Glutamatergic neuron (in vitro differentiated cells): ENCODE data around the gene CEP57. TPM values are rescaled to one million over a fixed set of nuclear protein-coding genes. Genes with fewer than 3 reads are reported as not detected.
A peak's percentile ranks its signal among the peaks of the same experiment; 100 is the strongest.

Experiments
- DNase-seq: peaks from one replicate; pipeline ENCODE4 v3.0.0; 2022
- H3K27ac Mint-ChIP-seq: one replicate; pipeline ENCODE4 v1.8.0; 2020; ENCODE audit warnings: mild to moderate bottlenecking, mixed read lengths, inconsistent platforms; ENCODE audit not compliant: unreplicated experiment
- H3K27me3 Mint-ChIP-seq: one replicate; pipeline ENCODE4 v1.8.0; 2020; ENCODE audit warnings: mild to moderate bottlenecking, moderate library complexity, mixed read lengths, inconsistent platforms; ENCODE audit not compliant: unreplicated experiment
- H3K36me3 Mint-ChIP-seq: one replicate; pipeline ENCODE4 v1.8.0; 2020; ENCODE audit warnings: mild to moderate bottlenecking, mixed read lengths, inconsistent platforms; ENCODE audit not compliant: unreplicated experiment
- H3K4me1 Mint-ChIP-seq: one replicate; pipeline ENCODE4 v1.8.0; 2020; ENCODE audit warnings: mild to moderate bottlenecking, low read depth, mixed read lengths, inconsistent platforms; ENCODE audit not compliant: unreplicated experiment
- H3K4me3 Mint-ChIP-seq: one replicate; pipeline ENCODE4 v1.8.0; 2020; ENCODE audit warnings: mild to moderate bottlenecking, mixed read lengths, inconsistent platforms; ENCODE audit not compliant: unreplicated experiment
- H3K9me3 Mint-ChIP-seq: one replicate; pipeline ENCODE4 v1.8.0; 2020; ENCODE audit warnings: mild to moderate bottlenecking, moderate library complexity, mixed read lengths, inconsistent platforms; ENCODE audit not compliant: unreplicated experiment
- CTCF ChIP-seq: fragments of 200-600 bp; sonication (generic); IDR thresholded peaks from one replicate; pipeline ENCODE4 v1.5.0; 2021; ENCODE audit not compliant: partially characterized antibody, unreplicated experiment
- long read RNA-seq: library from polyadenylated mRNA; unstranded; transcript quantifications from one replicate; pipeline ENCODE4 v2.0.0, GENCODE V29; 2020; ENCODE audit not compliant: unreplicated experiment
- total RNA-seq: library from RNA; stranded (reverse); fragmentation: NEBNext Ultra II Directional; extraction: Animal tissue kit (Norgen Biotek cat#: 25700); gene quantifications from one replicate; pipeline ENCODE4 v1.2.1, GENCODE V29; 2021; ENCODE audit not compliant: unreplicated experiment

The CEP57 gene
- 52.1 TPM for total RNA-seq
- long read RNA-seq, transcript CEP57-210 (7 exons, 2,084 nt) = major isoform, 8 of 34 reads
- long read RNA-seq, partial matches to known transcripts = 9 of 34 reads
- long read RNA-seq, other reads (novel, unspliced or antisense) = 13 of 34 reads

GRCh38 chr11:95790123-95790932, at the start of gene CEP57:
TSS of gene CEP57 (plus strand) at chr11:95790498. CDS start at chr11:95790699, 201 bp downstream.
- H3K27me3 Mint-ChIP-seq = peaks cover 2% of the 10 kb centered on the region
- no peak for TF ChIP-seq CTCF
- peaks cover 6% of the 10 kb centered on the region for H3K9me3 Mint-ChIP-seq
- peak within 1 kb of the TSS; percentile 81 for H3K27ac Mint-ChIP-seq
- no peaks in the 10 kb centered on the region for H3K36me3 Mint-ChIP-seq
- peak; percentile 93 for DNase-seq
- peak within 1 kb of the TSS; percentile 90 for H3K4me3 Mint-ChIP-seq
- H3K4me1 Mint-ChIP-seq = peaks cover 25% of the 10 kb centered on the region

- TF ChIP-seq CTCF = no peak
- Mint-ChIP-seq H3K36me3 (no peaks in the 10 kb centered on the region), H3K27ac (no peak overlapping the region), H3K9me3 (peaks cover 1% of the 10 kb centered on the region), H3K4me1 (no peaks in the 10 kb centered on the region), H3K4me3 (no peak overlapping the region), H3K27me3 (no peaks in the 10 kb centered on the region)
- DNase-seq = no peak
Observed at GRCh38 chr11:95750101-95750500, 40.2 kb upstream of the CEP57 start.

- no peak for DNase-seq
- Mint-ChIP-seq H3K4me1 (no peaks in the 10 kb centered on the region), H3K27me3 (no peaks in the 10 kb centered on the region)
Observed at GRCh38 chr11:95751515-95751914, 38.8 kb upstream of the CEP57 start.

GRCh38 chr11:95760941-95761340, 29.4 kb upstream of the CEP57 start:
- H3K9me3 Mint-ChIP-seq = no peaks in the 10 kb centered on the region
- peaks cover 12% of the 10 kb centered on the region for H3K4me1 Mint-ChIP-seq
- peak overlapping the region; percentile 67 for H3K4me3 Mint-ChIP-seq
- H3K36me3 Mint-ChIP-seq = no peaks in the 10 kb centered on the region
- TF ChIP-seq CTCF = no peak
- H3K27me3 Mint-ChIP-seq = peaks cover 3% of the 10 kb centered on the region
- no peak for DNase-seq
- peak overlapping the region; percentile 48 for H3K27ac Mint-ChIP-seq

More at GRCh38 chr11:95751515-95751914, 38.8 kb upstream of the CEP57 start:
- Mint-ChIP-seq H3K27ac (no peak overlapping the region), H3K36me3 (no peaks in the 10 kb centered on the region), H3K4me3 (no peak overlapping the region), H3K9me3 (peaks cover 2% of the 10 kb centered on the region)
- no peak for TF ChIP-seq CTCF

GRCh38 chr11:95762534-95762933, 27.8 kb upstream of the CEP57 start:
- no peak overlapping the region for H3K4me3 Mint-ChIP-seq
- no peaks in the 10 kb centered on the region for H3K36me3 Mint-ChIP-seq
- TF ChIP-seq CTCF = no peak
- no peak for DNase-seq
- H3K4me1 Mint-ChIP-seq = peaks cover 12% of the 10 kb centered on the region
- H3K9me3 Mint-ChIP-seq = no peaks in the 10 kb centered on the region
- peaks cover 3% of the 10 kb centered on the region for H3K27me3 Mint-ChIP-seq
- H3K27ac Mint-ChIP-seq = no peak overlapping the region
